H1 (cell line): ENCODE data around the gene CST8. TPM values are rescaled to one million over a fixed set of nuclear protein-coding genes. Genes with fewer than 3 reads are reported as not detected.

Experiments
- NRF1 ChIP-seq: IDR thresholded peaks from 2 replicates; pipeline ENCODE4 v1.6.1; 2011; ENCODE audit warnings: mild to moderate bottlenecking, low read depth, low read length, improper control_type of control experiment
- polyA plus RNA-seq, 7 experiments: library from polyadenylated mRNA; depleted of rRNA in 3 of 7; stranded (reverse) in 5 of 7; unstranded in 2 of 7; fragments of >200 nt in 5 of 7; fragments of 200-250 nt in 2 of 7; gene quantifications; 1 replicate in 5 of 7; 2 replicates in 1 of 7; 4 replicates in 1 of 7; pipeline versions ENCODE4 v1.2.1 to v1.2.3, GENCODE V29; 2011 to 2013; ENCODE audit warnings: missing spikeins in 2 of 7, mixed read lengths in 2 of 7
- total RNA-seq: library from RNA; stranded (reverse); fragmentation: NEBNext Ultra II Directional; extraction: Animal tissue kit (Norgen Biotek cat#: 25700); gene quantifications from 2 replicates; pipeline ENCODE4 v1.2.1, GENCODE V29; 2021
- TF ChIP-seq, protein P1 (sequence below): IDR thresholded peaks from 2 replicates; pipeline ENCODE4 v1.6.1; 2012; ENCODE audit warnings: low read length, inconsistent platforms

CST8 gene
- total and polyA plus RNA-seq, 2 of the 8 experiments (the other 6 are each of a cell fraction or from before 2014, with no cell fraction given), result not detected

DNA sequence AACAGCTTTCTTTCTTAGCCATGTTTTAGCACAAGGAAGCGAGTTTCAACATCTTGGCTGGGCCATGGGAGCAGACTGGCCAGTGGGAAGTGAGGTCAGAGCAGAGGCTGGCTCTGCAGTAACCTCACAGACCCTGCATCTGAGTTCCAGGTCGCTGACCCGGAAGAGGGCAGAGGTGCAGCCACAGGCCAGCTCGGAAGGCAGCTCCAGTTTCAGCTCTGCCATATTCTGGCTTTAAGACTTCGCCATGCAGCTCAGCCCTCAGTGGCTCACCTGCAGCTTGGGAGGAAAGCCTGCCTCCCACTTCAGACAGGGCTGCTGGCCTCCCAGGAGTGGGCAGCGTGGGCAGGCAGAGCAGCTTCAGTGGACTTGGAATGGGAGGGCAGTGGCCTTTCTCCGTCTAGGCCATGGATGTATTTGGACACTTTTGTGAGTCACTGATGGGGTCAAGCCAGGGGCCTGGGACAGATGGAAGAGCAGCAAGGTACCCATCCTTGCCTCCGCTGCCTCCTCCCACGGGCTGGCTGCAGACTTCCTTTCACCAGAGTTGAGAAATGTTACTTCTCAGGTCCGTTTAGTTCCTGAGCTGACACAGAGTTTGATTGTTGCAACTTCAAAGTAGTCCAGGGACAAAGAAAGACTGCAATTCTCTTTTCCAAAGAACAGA is 18.5 kb downstream of the CST8 start (continued):
- TF ChIP-seq, protein P1, sequence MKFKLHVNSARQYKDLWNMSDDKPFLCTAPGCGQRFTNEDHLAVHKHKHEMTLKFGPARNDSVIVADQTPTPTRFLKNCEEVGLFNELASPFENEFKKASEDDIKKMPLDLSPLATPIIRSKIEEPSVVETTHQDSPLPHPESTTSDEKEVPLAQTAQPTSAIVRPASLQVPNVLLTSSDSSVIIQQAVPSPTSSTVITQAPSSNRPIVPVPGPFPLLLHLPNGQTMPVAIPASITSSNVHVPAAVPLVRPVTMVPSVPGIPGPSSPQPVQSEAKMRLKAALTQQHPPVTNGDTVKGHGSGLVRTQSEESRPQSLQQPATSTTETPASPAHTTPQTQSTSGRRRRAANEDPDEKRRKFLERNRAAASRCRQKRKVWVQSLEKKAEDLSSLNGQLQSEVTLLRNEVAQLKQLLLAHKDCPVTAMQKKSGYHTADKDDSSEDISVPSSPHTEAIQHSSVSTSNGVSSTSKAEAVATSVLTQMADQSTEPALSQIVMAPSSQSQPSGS, result no peak
- no peak for TF ChIP-seq NRF1
